Measurements from ENCODE around the gene UGT2B17. TPM values are rescaled to one million over a fixed set of nuclear protein-coding genes. Genes with fewer than 3 reads are reported as not detected.
"Not testable (repeated sequence)": the region's sequence is repeated elsewhere in the genome, so short reads cannot be mapped to it uniquely, and the experiment has no call there.

UGT2B17 gene
- polyA plus RNA-seq, 1 donor (not counting 4 experiments of a cell fraction or from before 2014, with no cell fraction given): not detected

DNA sequence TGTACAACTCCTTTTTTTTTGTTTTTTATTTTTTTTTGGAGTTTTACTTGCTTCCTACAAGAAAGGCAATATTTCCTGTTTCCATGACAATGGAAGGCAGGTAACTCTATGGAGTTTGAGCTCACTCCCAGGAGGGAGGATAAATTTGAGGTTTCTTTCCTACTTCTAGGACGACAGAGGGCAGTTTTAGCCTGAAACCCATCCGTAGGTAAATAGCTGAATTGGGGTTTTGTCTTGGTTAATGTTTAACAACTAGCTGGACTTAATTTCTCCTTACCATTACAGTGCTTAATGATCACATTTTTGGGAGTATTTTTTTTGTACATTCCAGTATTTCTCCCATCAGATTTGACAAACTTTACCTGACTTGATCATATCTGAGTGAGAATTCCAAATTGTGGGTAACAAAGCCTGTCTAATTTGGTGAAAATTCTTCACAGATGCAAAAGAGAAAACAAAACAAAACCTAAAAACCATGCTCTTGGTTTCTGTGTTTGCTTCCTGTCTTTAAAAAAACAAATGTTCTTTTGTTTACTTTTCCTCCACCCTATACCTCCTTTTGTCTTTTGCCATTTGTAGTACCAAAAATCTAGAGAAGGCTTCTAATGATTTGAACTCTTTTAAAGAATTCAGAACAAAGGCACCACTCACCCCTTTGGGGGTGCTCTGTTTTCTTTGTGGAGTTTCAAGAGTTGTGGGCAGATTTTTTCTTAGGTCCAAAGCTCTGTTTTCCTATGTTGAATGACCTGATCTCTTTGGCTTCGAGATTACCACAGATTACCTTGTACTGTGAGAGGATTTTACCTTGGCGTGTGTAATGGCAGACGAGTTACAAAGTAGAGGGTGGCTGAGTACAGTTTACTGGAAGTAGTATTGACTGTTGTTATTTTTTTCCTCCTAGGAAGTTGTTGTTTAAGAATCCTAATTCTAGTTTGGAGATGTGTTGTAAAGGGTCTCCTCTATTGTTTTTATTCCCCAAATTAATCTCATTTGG, 23.0 kb downstream of the UGT2B17 start:
- H3K36me3 ChIP-seq (ENCODE audit: control insufficient read depth in 2 of 2, extremely low read depth in 1 of 2, insufficient read depth in 2 of 2, low read length in 2 of 2); DNase-seq (ENCODE audit: low read depth, low spot score); H3K27ac ChIP-seq (ENCODE audit: control insufficient read depth, insufficient read depth, low read length); H3K9ac ChIP-seq (ENCODE audit: control insufficient read depth, extremely low read depth, insufficient read depth, low read length); H3K9me3 ChIP-seq (ENCODE audit: control insufficient read depth, low read depth, low read length); H3K4me3 ChIP-seq (ENCODE audit: control insufficient read depth in 2 of 3, extremely low read depth in 1 of 3, insufficient read depth in 2 of 3, low read depth in 1 of 3, low read length in 3 of 3); H3K27me3 ChIP-seq (ENCODE audit: control insufficient read depth, extremely low read depth, insufficient read depth, low read length); H3K4me2 ChIP-seq (ENCODE audit: control insufficient read depth, extremely low read depth, insufficient read depth, low read depth, low read length); FAIRE-seq; H3K9me1 ChIP-seq (ENCODE audit: control insufficient read depth, extremely low read depth, insufficient read depth, low read length); dilution Hi-C loops (cut with MboI; ENCODE audit: extremely low pct_ligation_motif_present, low sequenced_read_pairs); H4K20me1 ChIP-seq (ENCODE audit: control insufficient read depth, extremely low read depth, insufficient read depth, low read length); H3K4me1 ChIP-seq (ENCODE audit: control insufficient read depth, extremely low read depth, insufficient read depth, low read length); H2AFZ ChIP-seq (ENCODE audit: control insufficient read depth, low read length); H3K79me2 ChIP-seq (ENCODE audit: control insufficient read depth, insufficient read depth, low read length): not testable (repeated sequence)

DNA sequence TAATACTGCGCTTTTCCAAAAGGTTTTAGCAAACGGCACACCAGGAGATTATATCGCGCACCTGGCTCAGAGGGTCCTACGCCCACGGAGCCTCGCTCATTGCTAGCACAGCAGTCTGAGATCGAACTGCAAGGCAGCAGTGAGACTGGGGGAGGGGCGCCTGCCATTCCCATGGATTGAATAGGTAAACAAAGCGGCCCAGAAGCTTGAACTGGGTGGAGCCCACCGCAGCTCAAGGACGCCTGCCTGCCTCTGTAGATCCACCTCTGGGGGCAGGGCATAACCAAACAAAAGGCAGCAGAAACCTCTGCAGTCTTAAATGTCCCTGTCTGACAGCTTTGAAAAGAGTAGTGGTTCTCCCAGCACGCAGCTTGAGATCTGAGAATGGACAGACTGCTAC, 33.4 kb downstream of the UGT2B17 start:
- H3K4me2 ChIP-seq (ENCODE audit: control insufficient read depth, extremely low read depth, insufficient read depth, low read depth, low read length); H3K9ac ChIP-seq (ENCODE audit: control insufficient read depth, extremely low read depth, insufficient read depth, low read length); H3K79me2 ChIP-seq (ENCODE audit: control insufficient read depth, insufficient read depth, low read length); H3K36me3 ChIP-seq (ENCODE audit: control insufficient read depth in 2 of 2, extremely low read depth in 1 of 2, insufficient read depth in 2 of 2, low read length in 2 of 2); FAIRE-seq; H3K27me3 ChIP-seq (ENCODE audit: control insufficient read depth, extremely low read depth, insufficient read depth, low read length); DNase-seq (ENCODE audit: low read depth, low spot score); H4K20me1 ChIP-seq (ENCODE audit: control insufficient read depth, extremely low read depth, insufficient read depth, low read length); H3K4me3 ChIP-seq (ENCODE audit: control insufficient read depth in 2 of 3, extremely low read depth in 1 of 3, insufficient read depth in 2 of 3, low read depth in 1 of 3, low read length in 3 of 3); H3K4me1 ChIP-seq (ENCODE audit: control insufficient read depth, extremely low read depth, insufficient read depth, low read length); H3K9me1 ChIP-seq (ENCODE audit: control insufficient read depth, extremely low read depth, insufficient read depth, low read length); H3K9me3 ChIP-seq (ENCODE audit: control insufficient read depth, low read depth, low read length); H2AFZ ChIP-seq (ENCODE audit: control insufficient read depth, low read length); dilution Hi-C loops (cut with MboI; ENCODE audit: extremely low pct_ligation_motif_present, low sequenced_read_pairs); H3K27ac ChIP-seq (ENCODE audit: control insufficient read depth, insufficient read depth, low read length): not testable (repeated sequence)

DNA sequence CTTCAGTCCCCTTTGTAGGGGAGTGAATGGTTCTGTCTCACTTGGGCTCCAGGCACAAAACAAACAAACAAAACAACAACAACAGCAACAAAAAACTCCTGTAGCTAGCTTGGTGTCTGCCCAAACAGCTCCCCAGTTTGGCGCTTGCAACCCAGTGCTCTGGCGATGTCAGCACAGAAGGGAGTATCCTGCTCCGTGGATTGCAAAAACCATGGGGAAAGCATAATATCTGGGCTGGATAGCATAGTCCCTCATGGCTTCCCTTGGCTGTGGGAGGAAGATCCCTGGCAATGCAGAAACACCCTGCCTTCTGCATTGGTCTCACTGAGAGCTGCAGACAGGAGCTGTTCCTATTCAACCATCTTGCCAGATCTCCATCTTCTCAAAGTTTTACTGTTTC, 39.7 kb downstream of the UGT2B17 start:
- TF ChIP-seq, protein P1, sequence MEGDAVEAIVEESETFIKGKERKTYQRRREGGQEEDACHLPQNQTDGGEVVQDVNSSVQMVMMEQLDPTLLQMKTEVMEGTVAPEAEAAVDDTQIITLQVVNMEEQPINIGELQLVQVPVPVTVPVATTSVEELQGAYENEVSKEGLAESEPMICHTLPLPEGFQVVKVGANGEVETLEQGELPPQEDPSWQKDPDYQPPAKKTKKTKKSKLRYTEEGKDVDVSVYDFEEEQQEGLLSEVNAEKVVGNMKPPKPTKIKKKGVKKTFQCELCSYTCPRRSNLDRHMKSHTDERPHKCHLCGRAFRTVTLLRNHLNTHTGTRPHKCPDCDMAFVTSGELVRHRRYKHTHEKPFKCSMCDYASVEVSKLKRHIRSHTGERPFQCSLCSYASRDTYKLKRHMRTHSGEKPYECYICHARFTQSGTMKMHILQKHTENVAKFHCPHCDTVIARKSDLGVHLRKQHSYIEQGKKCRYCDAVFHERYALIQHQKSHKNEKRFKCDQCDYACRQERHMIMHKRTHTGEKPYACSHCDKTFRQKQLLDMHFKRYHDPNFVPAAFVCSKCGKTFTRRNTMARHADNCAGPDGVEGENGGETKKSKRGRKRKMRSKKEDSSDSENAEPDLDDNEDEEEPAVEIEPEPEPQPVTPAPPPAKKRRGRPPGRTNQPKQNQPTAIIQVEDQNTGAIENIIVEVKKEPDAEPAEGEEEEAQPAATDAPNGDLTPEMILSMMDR (optimal IDR thresholded peaks at IDR 0.05 in 1 of 3, IDR thresholded peaks at IDR 0.05 in 1 of 3, conservative IDR thresholded peaks at IDR 0.05 in 1 of 3; ENCODE audit: extremely low read depth in 1 of 3, insufficient read depth in 2 of 3, low read length in 3 of 3): no peak
- TF ChIP-seq EZH2 (IDR thresholded peaks at IDR 0.05; ENCODE audit: low read length): no peak
- dilution Hi-C loops (cut with MboI; ENCODE audit: extremely low pct_ligation_motif_present, low sequenced_read_pairs): no loop called here
- Histone ChIP-seq H2AFZ (ENCODE audit: control insufficient read depth, low read length) (no peak overlapping the region), H3K9me3 (ENCODE audit: control insufficient read depth, low read depth, low read length) (no peaks in the 10 kb centered on the region), H3K4me1 (ENCODE audit: control insufficient read depth, extremely low read depth, insufficient read depth, low read length) (no peaks in the 10 kb centered on the region), H3K36me3 (ENCODE audit: control insufficient read depth in 2 of 2, extremely low read depth in 1 of 2, insufficient read depth in 2 of 2, low read length in 2 of 2) (no peaks in the 10 kb centered on the region), H3K27ac (ENCODE audit: control insufficient read depth, insufficient read depth, low read length) (no peak overlapping the region), H3K9me1 (ENCODE audit: control insufficient read depth, extremely low read depth, insufficient read depth, low read length) (no peaks in the 10 kb centered on the region), H4K20me1 (ENCODE audit: control insufficient read depth, extremely low read depth, insufficient read depth, low read length) (no peaks in the 10 kb centered on the region), H3K4me3 (ENCODE audit: control insufficient read depth in 2 of 3, extremely low read depth in 1 of 3, insufficient read depth in 2 of 3, low read depth in 1 of 3, low read length in 3 of 3) (no peak overlapping the region), H3K4me2 (ENCODE audit: control insufficient read depth, extremely low read depth, insufficient read depth, low read depth, low read length) (no peak overlapping the region), H3K9ac (ENCODE audit: control insufficient read depth, extremely low read depth, insufficient read depth, low read length) (no peak overlapping the region), H3K27me3 (ENCODE audit: control insufficient read depth, extremely low read depth, insufficient read depth, low read length) (no peaks in the 10 kb centered on the region), H3K79me2 (ENCODE audit: control insufficient read depth, insufficient read depth, low read length) (no peaks in the 10 kb centered on the region)
- no peak for FAIRE-seq
- no peak for DNase-seq (ENCODE audit: low read depth, low spot score)

Data from keratinocyte (primary cell).